HUES64 (cell line): ENCODE results near the gene FGF1.

ENCODE experiments used
- H3K27ac ChIP-seq: 2 replicates; pipeline ENCODE4 v1.7.0; 2013; ENCODE audit warnings: low read depth, low read length, inconsistent platforms
- H3K27me3 ChIP-seq: 2 replicates; pipeline ENCODE4 v1.6.1; 2013; ENCODE audit warnings: mild to moderate bottlenecking, low read length; ENCODE audit not compliant: insufficient read depth
- H3K36me3 ChIP-seq: 2 replicates; pipeline ENCODE4 v1.6.1; 2013; ENCODE audit warnings: mild to moderate bottlenecking, low read length; ENCODE audit not compliant: insufficient read depth
- H3K4me1 ChIP-seq: 2 replicates; pipeline ENCODE4 v1.6.1; 2013; ENCODE audit warnings: mild to moderate bottlenecking, low read length, moderate library complexity; ENCODE audit not compliant: insufficient read depth
- H3K4me3 ChIP-seq: 2 replicates; pipeline ENCODE4 v1.5.1; 2013; ENCODE audit warnings: mild to moderate bottlenecking, low read length, moderate library complexity
- H3K9ac ChIP-seq: 2 replicates; pipeline ENCODE4 v1.6.1; 2013; ENCODE audit warnings: mild to moderate bottlenecking, low read depth, low read length
- H3K9me3 ChIP-seq: 2 replicates; pipeline ENCODE4 v1.6.1; 2013; ENCODE audit warnings: low read depth, low read length; ENCODE audit not compliant: insufficient read depth
- WGBS: fragments of 150-250, 120-280 bp; methylation state at CpG from one replicate; pipeline ENCODE4 v1.1.7; 2013; ENCODE audit warnings: missing lambda C conversion rate; 5-methylcytosine and 5-hydroxymethylcytosine counted together

FGF1 gene

GRCh38 chr5:142626786-142627185 lies 59.1 kb downstream of the FGF1 start:
- Histone ChIP-seq H3K4me1 (peaks cover 31% of the 10 kb centered on the region), H3K27ac (no peak overlapping the region), H3K9me3 (no peaks in the 10 kb centered on the region), H3K9ac (no peak overlapping the region), H3K27me3 (no peaks in the 10 kb centered on the region), H3K4me3 (no peak overlapping the region), H3K36me3 (no peaks in the 10 kb centered on the region)
- 88% methylated on average over 2 of the region's 2 CpGs for WGBS

DNA sequence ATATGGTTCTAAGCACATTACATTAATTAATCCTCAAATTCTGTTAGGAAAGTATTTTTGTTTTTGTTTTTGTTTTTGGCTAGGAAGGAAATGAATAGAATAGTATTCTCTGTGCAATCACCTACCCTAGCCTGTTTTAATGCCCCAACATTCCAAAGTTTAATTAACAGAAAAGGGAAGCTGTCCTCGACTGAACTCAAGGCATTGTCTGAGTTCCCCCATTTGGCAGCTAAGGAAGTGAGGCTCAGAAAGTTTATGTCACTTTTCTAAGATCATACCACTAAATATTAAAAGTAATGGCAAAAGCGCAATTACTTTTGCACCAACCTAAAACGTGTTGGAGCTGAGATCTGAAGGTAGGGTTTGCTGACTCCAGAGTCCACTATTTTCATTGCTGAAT lies 59.8 kb downstream of the FGF1 start:
- H3K9ac ChIP-seq, result no peak overlapping the region
- no peaks in the 10 kb centered on the region for H3K27me3 ChIP-seq
- H3K36me3 ChIP-seq, result no peaks in the 10 kb centered on the region
- H3K9me3 ChIP-seq, result no peaks in the 10 kb centered on the region
- H3K4me3 ChIP-seq, result no peak overlapping the region
- H3K4me1 ChIP-seq, result peaks cover 31% of the 10 kb centered on the region
- no peak overlapping the region for H3K27ac ChIP-seq
- 87% methylated on average over 3 of the region's 3 CpGs for WGBS

DNA sequence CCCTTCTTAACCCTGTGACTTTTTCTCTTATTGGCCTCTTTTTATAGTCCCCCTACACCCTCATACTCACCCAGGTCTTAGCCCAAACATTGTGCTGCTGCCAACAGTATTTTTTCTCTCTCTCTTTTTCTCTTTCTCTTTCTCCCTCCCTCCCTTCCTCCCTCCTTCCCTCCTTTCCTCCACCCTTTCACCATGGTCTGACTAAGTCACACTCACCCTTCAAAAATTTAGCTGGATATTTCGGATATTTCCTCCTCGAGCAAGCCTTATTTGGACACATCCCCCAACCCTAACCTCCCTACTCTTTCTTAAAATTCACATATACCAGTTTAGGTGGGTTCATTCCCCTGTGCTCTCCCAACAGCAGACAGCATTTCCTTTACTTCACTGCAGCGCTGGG lies 64.7 kb downstream of the FGF1 start:
- Histone ChIP-seq H3K4me1 (peaks cover 20% of the 10 kb centered on the region), H3K27ac (no peak overlapping the region), H3K4me3 (no peak overlapping the region), H3K9me3 (no peaks in the 10 kb centered on the region), H3K27me3 (no peaks in the 10 kb centered on the region), H3K9ac (no peak overlapping the region), H3K36me3 (no peaks in the 10 kb centered on the region)
- WGBS, result 73% methylated on average over 3 of the region's 3 CpGs

DNA sequence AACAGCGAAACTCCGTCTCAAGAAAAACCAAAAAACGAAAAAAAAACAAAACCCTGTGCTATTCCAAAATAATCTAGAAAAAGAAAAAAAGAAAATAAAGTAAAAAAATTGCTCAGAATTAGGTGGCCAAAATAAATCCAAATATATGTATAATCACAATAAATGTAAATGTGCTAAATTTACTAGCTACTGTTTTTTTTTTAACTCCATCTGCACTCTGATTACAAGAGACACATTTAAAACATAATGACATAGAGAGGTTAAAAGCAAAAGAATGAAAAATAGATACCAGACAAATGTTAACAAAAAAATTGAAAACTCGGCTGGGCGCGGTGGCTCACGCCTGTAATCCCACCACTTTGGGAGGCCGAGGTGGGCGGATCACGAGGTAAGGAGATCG lies 66.1 kb downstream of the FGF1 start:
- H3K27ac ChIP-seq, result no peak overlapping the region
- H3K36me3 ChIP-seq, result no peaks in the 10 kb centered on the region
- H3K4me3 ChIP-seq, result no peak overlapping the region
- WGBS, result 81% methylated on average over 8 of the region's 11 CpGs
- H3K27me3 ChIP-seq, result no peaks in the 10 kb centered on the region
- H3K4me1 ChIP-seq, result peaks cover 5% of the 10 kb centered on the region
- H3K9me3 ChIP-seq, result no peaks in the 10 kb centered on the region
- no peak overlapping the region for H3K9ac ChIP-seq

DNA sequence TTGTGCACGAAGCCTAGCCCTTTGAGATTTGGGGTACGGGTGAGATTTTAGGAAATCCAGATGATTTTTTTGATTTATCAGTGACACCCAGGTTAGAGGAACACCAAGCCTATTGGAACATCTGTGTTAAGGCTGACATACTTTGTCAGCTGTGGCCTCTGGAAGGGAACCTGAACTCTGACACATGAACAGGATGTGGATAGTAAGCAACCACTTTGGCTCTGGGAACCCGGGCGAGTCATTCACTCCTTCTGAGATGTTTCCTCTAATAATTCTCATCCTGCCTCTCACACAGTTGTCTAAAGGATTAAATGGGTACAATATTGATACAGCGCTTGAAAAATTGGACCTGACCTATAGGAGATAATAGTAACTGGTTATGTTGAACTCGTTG lies 67.8 kb downstream of the FGF1 start:
- no peaks in the 10 kb centered on the region for H3K36me3 ChIP-seq
- no peaks in the 10 kb centered on the region for H3K4me1 ChIP-seq
- H3K9ac ChIP-seq, result no peak overlapping the region
- H3K9me3 ChIP-seq, result no peaks in the 10 kb centered on the region
- no peak overlapping the region for H3K4me3 ChIP-seq
- 94% methylated on average over 6 of the region's 6 CpGs for WGBS
- no peaks in the 10 kb centered on the region for H3K27me3 ChIP-seq
- H3K27ac ChIP-seq, result no peak overlapping the region

DNA sequence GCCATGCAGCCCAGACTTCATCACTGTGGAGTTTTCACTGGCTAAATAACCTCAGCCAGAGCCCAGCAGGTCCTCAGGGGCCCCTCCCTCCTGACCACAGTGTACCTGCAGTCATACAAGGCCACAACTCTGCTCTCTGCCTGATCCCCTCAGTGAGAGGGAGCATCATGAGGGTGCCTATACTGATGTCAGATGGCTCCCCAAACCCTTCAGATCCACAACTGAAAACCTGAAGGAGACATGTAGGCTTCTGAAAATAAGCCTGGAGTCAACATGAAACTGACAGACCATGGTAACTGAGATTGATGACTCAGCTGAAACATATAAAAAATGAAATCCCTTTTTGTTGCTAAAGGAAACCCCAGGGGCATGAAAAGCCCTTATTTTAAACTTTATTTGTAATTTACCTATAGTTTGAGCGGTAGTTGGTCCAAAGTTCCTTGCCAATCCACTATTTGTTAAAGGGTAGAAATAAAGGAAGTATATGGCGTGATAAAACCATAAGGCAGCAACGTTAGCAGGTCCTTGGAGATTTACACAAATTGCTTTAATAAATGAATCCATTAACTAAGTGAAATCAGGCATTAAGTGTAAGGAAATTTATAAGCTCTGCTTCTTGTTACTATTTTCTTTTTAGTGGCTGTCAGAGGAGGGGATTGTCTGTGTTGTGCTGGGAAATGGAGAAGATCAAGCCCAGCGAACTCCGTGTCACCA lies 68.3 kb downstream of the FGF1 start:
- no peaks in the 10 kb centered on the region for H3K4me1 ChIP-seq
- H3K9me3 ChIP-seq, result no peaks in the 10 kb centered on the region
- no peaks in the 10 kb centered on the region for H3K27me3 ChIP-seq
- no peak overlapping the region for H3K4me3 ChIP-seq
- no peak overlapping the region for H3K27ac ChIP-seq
- H3K36me3 ChIP-seq, result no peaks in the 10 kb centered on the region
- WGBS, result 94% methylated on average over 5 of the region's 5 CpGs
- no peak overlapping the region for H3K9ac ChIP-seq

DNA sequence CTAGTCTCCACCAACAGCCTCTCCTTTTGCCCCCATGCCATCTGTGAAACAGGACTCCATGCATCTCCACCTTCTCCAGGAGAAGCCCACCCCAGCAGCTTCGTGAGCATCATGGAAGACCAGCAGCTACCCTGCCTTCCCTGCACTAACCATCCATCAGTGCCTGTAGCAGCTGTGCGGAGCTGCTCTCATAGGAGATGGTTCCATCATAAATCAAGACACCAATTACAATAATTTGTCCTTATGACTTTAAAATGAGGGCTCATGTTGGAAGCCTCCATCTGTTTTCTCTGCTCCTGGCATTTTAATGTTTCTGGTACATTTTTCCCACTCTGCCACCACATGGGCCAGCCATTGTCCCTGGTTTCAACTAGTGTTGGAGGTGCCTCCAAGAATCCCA lies 69.9 kb downstream of the FGF1 start:
- 89% methylated on average over 2 of the region's 2 CpGs for WGBS

GRCh38 chr5:142614054-142614453 lies 71.8 kb downstream of the FGF1 start:
- Histone ChIP-seq H3K9me3 (no peaks in the 10 kb centered on the region), H3K27me3 (no peaks in the 10 kb centered on the region), H3K27ac (no peak overlapping the region), H3K4me3 (no peak overlapping the region), H3K4me1 (no peaks in the 10 kb centered on the region), H3K9ac (no peak overlapping the region), H3K36me3 (no peaks in the 10 kb centered on the region)
- WGBS, result 98% methylated on average over 7 of the region's 7 CpGs

More for the DNA sequence above, 69.9 kb downstream of the FGF1 start:
- no peaks in the 10 kb centered on the region for H3K27me3 ChIP-seq
- H3K4me3 ChIP-seq, result no peak overlapping the region
- H3K4me1 ChIP-seq, result no peaks in the 10 kb centered on the region
- no peak overlapping the region for H3K9ac ChIP-seq
- H3K27ac ChIP-seq, result no peak overlapping the region
- no peaks in the 10 kb centered on the region for H3K36me3 ChIP-seq
- no peaks in the 10 kb centered on the region for H3K9me3 ChIP-seq

GRCh38 chr5:142613271-142613671 lies 72.6 kb downstream of the FGF1 start:
- Histone ChIP-seq H3K9ac (no peak overlapping the region), H3K27ac (no peak overlapping the region), H3K4me1 (no peaks in the 10 kb centered on the region), H3K9me3 (no peaks in the 10 kb centered on the region), H3K27me3 (no peaks in the 10 kb centered on the region), H3K4me3 (no peak overlapping the region), H3K36me3 (no peaks in the 10 kb centered on the region)
- 94% methylated on average over 9 of the region's 9 CpGs for WGBS

GRCh38 chr5:142612494-142613270 lies 73.2 kb downstream of the FGF1 start:
- H3K27me3 ChIP-seq, result no peaks in the 10 kb centered on the region
- no peak overlapping the region for H3K27ac ChIP-seq
- no peak overlapping the region for H3K4me3 ChIP-seq
- 93% methylated on average over 8 of the region's 8 CpGs for WGBS
- no peaks in the 10 kb centered on the region for H3K9me3 ChIP-seq
- H3K36me3 ChIP-seq, result no peaks in the 10 kb centered on the region
- no peaks in the 10 kb centered on the region for H3K4me1 ChIP-seq
- no peak overlapping the region for H3K9ac ChIP-seq

GRCh38 chr5:142611154-142611553 lies 74.7 kb downstream of the FGF1 start:
- Histone ChIP-seq H3K4me1 (no peaks in the 10 kb centered on the region), H3K9ac (no peak overlapping the region), H3K27ac (no peak overlapping the region), H3K27me3 (no peaks in the 10 kb centered on the region), H3K36me3 (no peaks in the 10 kb centered on the region), H3K9me3 (no peaks in the 10 kb centered on the region), H3K4me3 (no peak overlapping the region)
- WGBS, result 53% methylated on average over 8 of the region's 8 CpGs
